ENCODE results near the gene COL23A1.
A peak's percentile ranks its signal among the peaks of the same experiment; 100 is the strongest.

COL23A1 gene

GRCh38 chr5:178442405-178443257 lies 147.6 kb downstream of the COL23A1 start:
- peak; percentile 52 for DNase-seq (ENCODE audit: low spot score)
- H3K27ac ChIP-seq = no peak overlapping the region
- TF ChIP-seq CTCF (IDR thresholded peaks at IDR 0.05) = no peak

GRCh38 chr5:178441486-178442270 lies 148.5 kb downstream of the COL23A1 start:
- peak; percentile 26 for DNase-seq (ENCODE audit: low spot score)
- Histone ChIP-seq H3K27ac (no peak overlapping the region), H3K4me3 (no peak overlapping the region)
- no peak for TF ChIP-seq CTCF (IDR thresholded peaks at IDR 0.05)

More at GRCh38 chr5:178442405-178443257, 147.6 kb downstream of the COL23A1 start:
- no peak overlapping the region for H3K4me3 ChIP-seq

GRCh38 chr5:178440181-178440580 lies 150.0 kb downstream of the COL23A1 start:
- no peak overlapping the region for H3K4me3 ChIP-seq
- peak; percentile 22 for DNase-seq (ENCODE audit: low spot score)
- no peak for TF ChIP-seq CTCF (IDR thresholded peaks at IDR 0.05)
- H3K27ac ChIP-seq = no peak overlapping the region

GRCh38 chr5:178439493-178440180 lies 150.6 kb downstream of the COL23A1 start:
- Histone ChIP-seq H3K4me3 (no peak overlapping the region), H3K27ac (no peak overlapping the region)
- TF ChIP-seq CTCF (IDR thresholded peaks at IDR 0.05) = no peak
- DNase-seq (ENCODE audit: low spot score) = peak; percentile 36

GRCh38 chr5:178438796-178439195 lies 151.4 kb downstream of the COL23A1 start:
- Histone ChIP-seq H3K4me3 (no peak overlapping the region), H3K27ac (no peak overlapping the region)
- no peak for DNase-seq (ENCODE audit: low spot score)
- no peak for TF ChIP-seq CTCF (IDR thresholded peaks at IDR 0.05)

- peak; percentile 53 for DNase-seq (ENCODE audit: low spot score)
- no peak overlapping the region for H3K4me3 ChIP-seq
- H3K27ac ChIP-seq = no peak overlapping the region
- TF ChIP-seq CTCF (IDR thresholded peaks at IDR 0.05) = no peak
Measured at GRCh38 chr5:178437386-178438075, 152.7 kb downstream of the COL23A1 start.
